HG03354 (cell line): Measurements from ENCODE around the gene CPT2.
"Not testable (repeated sequence)": the region's sequence is repeated elsewhere in the genome, so short reads cannot be mapped to it uniquely, and the experiment has no call there.

Experiments used
- ATAC-seq: cut with Tn5 transposase; IDR thresholded peaks from one replicate; pipeline ENCODE4 v1.9.1; 2021; ENCODE audit warnings: mild to moderate bottlenecking; ENCODE audit not compliant: unreplicated experiment, poor library complexity, severe bottlenecking

CPT2 gene

DNA sequence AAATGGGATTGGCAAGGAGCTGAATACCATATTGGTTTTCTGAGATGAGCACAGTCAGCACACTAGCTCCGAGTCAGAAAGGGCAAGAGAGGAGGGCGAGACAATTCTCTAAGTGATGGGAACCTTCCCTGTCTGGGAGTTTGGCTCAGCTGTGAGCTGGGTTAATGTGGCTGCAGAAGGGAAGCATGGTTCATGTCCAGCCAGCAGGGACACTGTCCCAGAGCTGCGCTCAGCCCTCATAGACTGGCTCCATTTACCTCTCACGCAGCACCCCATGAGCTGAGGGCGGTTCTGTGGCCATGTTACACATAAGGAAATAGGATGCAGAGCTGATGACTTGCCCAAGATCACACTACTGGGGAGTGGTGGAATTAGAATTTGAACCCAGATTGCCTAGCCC is 15.7 kb upstream of the CPT2 start:
- ATAC-seq = no peak

DNA sequence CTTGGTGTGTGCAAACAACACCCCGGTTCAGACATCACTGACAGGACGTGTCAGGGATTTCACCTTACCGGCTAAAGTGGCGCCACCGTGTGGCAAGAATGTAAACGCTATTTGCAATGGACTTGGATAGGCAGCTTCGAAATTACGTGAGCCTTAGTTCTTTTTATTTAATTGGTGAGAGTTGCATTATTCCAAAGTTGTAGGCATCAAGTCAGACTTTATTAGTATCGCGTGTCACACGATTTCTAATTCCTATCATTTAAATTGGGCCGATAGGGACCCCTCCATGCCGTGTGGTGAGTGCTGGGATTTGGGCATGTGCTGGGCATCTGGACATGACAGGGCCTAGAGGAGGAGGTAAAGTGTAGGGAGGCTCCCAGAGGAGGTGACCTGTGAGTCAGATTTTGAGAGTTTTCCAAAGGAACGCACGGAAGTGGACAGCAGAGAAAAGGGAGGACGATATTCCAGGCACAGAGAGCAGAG is 14.5 kb upstream of the CPT2 start:
- ATAC-seq = peak; percentile 57

DNA sequence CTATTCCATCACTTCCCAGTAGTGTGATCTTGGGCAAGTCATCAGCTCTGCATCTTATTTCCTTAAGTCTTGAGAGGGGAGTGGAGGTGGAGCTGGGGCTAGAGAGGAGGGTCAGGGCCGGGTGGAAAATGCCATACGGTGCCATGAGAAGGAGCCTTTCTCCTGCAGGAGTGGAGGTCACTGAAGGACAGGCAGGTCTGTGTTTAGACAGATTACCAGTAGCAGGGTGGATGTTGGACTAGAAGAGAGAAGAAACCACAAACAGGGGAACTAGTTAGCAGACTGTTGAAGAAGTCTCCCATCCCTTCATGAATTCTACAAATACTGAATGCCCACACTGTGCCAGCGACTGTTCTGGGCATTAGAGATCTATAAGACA is 13.9 kb upstream of the CPT2 start:
- ATAC-seq = no peak

DNA sequence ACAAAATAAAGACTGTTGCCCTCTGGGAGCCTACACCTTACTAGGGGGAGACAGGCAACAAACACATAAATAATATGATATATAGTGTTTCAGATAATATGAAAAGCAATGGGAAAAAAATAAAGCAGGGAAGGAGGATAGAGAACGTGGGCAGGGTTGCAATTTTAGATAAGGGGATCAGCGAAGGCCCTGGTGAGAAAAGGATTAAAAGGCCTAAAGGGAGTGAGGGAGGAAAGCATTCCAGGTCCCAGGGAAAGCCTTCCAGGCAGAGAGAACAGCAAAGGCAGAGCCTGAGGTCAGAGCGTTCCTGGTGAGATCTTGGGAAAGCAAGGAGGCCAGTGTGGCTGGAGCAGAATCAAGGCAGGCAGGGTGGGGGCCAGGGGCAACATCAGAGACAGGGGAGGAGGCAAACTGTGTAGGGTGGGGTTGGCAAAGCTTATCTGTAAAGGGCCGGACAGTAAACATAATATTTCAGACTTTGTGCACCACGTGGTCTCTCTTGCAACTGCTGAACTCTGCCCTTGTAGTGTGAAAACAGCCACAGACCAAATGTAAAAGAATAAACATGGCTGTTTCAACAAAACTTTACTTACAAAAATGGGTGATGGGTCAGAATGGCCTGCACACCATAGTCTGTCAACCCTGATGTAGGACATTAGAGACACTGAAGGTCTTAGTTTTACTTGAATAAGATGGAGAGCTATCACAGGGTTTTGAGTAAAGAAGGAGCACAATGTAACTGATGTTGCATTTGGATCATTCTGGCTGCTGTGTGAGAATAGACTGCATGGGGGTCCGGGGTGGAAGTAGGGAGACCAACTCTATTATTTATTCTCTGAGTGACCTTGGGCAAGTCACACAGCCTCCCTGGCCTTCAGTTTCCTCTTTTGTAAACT is 13.3 kb upstream of the CPT2 start:
- ATAC-seq = no peak

DNA sequence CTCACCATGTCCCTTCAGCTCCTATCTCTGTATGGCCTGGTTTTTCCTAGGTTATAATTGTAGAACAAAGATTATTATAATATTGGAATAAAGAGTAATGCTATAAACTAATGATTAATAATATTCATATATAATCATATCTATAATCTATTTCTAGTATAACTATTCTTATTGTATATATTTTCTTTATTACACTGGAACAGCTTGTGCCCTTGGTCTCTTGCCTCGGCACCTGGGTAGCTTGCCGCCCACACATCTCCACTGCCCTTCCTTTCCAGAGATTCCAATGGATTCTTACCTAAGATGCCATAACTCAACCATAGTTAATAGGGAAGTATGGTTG is 10.7 kb upstream of the CPT2 start:
- ATAC-seq = not testable (repeated sequence)

DNA sequence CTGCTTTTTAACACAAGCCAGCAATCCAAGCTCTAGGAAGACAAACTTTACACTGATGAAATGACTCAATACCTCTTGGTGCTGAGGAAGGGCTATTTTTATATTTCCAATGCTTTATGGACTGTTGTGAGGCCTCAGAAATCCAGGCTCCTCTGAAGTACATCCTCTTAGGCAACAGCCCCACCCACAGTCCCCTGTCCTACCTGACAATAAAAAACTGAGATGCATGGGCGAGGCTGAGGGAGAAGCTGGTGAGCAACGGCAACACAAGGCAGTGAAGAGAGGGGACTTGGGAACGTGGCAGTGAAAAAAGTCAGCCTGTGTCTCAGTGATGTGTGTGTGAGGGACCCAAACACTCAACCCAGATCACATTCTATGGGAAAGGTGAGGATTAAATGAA is 10.1 kb upstream of the CPT2 start:
- ATAC-seq = no peak

DNA sequence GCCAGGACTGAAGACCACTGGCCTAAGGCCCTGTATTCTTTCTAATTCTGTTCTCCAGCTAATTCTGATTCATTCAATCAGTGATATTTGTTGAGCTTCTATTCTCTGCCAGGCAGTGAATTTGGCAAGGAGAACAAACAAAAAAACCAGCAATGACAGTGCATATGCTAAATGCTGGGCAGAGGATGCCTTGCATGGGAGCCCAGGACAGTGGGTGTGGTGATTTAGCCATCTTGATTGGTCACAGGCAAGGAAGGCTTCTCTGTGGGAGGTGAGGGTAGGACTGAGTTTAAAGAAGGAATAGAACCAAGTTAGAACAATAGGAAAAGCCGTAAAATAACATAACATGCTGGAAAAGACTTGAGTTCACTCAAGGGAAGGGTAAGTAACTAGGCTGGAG is 9.2 kb upstream of the CPT2 start:
- ATAC-seq = no peak

DNA sequence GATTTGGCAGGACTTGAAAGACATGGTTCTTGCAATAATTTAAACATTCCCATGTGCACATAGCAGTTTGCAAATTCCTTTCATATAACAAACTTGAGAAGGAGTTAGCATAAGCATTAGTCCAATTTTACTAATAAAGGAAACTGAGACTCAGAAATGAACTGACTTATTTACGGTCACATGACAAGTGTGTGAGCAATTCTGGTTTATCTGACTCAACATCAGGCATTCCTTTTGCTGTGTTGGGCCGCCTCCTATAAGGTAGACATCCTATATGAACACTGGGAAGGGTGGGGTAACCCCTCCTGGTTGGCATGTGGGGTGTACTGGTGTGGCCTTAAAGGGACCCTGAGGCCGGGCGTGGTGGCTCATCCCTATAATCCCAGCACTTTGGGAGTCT is 8.5 kb upstream of the CPT2 start:
- no peak for ATAC-seq

DNA sequence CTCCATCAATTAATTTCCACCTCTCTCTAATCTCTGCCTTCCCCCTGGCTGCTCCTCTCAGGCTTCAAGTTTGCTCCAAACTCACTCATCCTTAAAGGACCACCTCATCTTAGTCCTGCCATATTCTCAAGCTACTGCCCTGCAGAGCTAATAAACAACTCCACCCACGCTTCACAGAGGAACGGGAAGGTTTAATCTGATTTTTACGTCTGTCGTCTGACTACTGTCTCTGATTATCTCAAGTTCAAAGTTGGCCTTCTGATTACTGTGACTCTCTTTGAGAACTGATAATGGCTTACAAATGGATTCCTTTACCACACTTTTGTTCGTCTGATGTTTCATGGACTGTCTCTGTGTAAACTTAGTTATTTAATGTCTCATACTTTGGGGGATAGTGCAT is 7.6 kb upstream of the CPT2 start:
- no peak for ATAC-seq

DNA sequence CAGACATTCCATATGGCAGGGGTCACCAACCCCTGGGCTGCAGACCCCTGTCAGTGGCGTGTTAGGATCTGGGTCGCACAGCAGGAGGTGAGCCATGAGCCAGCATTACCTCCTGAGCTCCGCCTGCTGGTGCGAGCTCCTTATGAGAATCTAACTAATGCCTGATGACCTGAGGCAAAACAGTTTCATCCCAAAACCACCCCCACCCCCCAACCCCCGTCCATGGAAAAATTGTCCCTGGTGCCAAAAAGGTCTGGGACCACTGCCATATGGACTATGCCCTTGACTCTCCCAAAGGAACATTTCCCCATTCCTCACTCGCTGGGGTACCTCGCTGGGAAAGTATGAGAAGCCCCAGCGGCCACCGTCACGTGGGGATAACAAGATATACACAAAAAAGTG is 6.4 kb upstream of the CPT2 start:
- ATAC-seq = no peak

DNA sequence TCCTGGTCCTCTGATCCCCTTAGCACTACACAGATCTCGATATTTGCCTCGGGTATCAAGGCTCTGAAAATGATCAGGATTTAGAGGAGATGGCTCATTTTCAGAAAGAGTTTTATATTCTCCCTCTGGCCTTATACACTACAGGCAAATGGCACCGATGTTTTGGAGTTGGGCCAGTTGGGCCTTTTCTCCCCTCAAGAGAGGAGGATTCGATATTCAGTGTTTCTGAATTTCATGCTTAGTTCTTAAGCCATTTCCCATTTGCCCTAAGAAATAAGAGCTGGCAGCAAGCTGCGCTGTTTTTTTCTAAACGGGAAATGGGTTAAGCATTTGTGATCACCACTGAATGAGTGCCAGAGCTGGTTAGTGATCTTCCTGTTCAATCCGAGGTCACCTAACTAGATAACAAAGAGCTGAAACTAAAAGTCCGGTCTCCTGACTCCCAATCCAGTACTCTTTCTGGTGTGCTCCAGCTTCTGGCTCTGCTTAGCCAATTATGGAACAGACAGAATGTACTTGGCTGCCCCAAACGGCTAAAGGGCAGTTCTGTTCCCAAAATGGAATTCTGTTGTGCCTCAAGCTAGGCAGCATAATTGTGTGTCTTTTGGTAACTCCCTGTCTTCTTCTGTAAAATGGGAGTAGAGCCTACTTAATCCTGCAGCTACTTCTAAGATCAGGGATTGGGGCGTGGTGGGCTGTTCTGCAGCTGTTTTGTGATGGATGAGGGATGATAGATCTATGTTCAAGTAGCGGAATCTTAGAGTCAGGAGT is 1.2 kb upstream of the CPT2 start:
- ATAC-seq = no peak

DNA sequence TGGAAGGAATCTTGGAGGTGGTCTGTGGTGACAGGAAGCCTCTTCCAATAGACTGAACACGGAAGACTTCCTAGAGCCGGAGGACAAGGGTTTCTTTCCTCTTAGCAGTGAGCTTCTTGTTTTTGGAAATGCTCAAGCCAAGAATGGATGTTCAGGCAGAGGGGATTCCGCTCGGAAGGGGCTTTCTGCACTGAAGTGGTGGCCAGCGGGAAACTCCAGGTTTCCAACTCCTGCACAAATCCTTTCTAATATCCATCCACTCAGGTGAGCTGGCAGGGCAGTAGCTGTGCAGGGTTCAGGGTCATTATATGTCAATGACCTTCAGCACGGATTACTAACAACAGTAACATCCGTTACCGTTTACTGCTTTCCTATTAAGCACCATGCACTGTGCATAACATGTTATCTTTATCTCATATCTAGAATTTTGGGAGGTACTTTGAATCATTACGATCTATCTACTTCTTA is 573 bp upstream of the CPT2 start:
- ATAC-seq = peak; percentile 19

DNA sequence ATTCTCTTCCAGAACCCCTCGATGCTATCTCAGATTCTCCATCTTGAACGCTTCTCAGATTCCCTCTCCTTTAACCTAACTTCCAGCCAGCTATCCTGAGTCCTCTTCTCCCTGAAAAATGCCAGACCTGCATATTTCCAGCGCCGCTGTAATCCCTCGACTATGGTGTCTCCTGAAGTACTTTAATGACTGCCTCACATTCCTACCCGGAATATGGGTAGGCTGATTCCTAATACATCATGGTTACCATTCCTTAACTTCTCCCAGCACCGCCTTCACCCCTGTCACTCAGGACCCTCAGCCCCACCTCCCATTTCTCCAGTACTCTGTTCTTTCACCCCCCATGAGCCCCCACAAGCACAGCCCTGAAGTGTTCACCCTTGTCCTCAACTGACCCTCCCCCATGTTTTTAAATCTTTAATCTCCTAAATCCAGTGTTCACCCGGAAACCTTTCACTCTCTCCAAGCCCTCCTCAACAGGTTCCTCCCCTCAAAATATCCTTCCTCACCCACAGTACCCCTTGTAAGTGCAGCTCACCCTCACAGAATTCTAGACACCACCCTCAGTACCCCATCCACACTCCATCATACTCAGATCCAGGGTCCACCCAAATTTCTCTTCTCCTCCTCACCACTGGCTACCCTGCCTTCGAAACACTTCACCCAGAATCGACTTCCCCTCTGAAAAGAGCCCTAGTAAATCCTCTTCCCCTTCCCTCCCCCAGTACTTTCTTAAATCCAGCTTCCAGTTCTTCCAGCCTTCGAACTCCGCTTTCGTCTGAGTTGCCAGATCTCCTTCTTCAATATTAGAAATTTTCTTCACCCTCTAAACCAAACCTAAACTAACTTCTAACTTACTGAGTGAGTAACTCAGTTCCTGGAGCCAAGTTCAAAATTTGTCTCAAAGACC is 922 bp downstream of the CPT2 start:
- no peak for ATAC-seq

DNA sequence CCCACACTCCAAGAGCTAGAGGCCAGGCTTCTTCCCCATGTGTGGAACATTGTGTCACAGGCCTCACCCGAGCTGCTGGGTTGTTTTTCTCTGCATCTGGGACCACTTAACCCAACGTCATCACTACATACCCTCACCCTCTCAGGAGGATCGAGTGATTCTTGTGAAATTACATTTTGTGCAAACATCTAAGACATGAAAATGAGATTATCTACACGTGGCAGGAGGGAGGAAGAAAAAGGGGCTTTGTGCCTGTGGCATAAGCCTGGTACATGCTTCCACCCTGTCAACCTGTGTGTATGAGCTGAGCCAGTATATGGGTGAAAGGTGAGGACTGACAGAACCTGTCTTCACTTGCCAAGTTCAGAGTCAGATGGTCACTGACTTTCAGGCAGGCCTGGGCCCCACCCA is 1.6 kb downstream of the CPT2 start:
- no peak for ATAC-seq

DNA sequence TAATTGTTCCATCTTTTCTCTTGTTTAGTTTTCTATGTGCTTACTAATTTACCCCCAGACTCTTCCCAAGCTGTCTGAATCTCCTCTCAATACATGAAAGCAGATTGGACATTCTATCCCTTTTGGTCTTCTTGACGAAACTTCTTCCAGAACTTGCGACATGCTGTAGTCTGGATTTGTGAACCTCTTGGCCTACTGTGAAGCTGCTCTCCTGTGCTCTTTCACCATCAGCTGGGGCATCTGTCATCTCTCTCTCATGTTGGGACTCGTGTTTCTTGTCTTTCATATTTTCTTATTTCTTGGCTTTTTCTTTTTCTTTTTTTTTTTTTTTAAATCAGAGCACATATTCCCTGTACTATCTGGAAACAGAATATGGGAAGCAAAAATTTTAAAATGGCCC is 6.8 kb downstream of the CPT2 start:
- ATAC-seq = no peak

DNA sequence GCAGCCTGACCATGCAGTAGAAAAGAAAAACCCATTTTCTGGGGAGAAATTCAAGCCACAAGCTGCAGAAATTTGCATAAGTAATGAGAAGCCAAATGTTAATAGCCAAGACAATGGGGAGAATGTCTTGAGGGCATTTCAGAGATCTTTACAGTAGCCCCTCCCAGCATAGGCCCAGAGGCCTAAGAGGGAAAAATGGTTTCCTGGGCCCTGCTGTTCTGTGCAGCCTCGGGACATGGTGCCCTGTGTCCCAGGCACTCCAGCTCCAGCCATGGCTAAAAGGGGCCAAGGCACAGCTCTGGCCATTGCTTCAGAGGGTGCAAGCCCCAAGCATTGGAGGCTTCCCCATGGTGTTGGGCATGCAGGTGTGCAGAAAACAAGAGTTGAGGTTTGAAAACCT is 8.9 kb downstream of the CPT2 start:
- not testable (repeated sequence) for ATAC-seq

DNA sequence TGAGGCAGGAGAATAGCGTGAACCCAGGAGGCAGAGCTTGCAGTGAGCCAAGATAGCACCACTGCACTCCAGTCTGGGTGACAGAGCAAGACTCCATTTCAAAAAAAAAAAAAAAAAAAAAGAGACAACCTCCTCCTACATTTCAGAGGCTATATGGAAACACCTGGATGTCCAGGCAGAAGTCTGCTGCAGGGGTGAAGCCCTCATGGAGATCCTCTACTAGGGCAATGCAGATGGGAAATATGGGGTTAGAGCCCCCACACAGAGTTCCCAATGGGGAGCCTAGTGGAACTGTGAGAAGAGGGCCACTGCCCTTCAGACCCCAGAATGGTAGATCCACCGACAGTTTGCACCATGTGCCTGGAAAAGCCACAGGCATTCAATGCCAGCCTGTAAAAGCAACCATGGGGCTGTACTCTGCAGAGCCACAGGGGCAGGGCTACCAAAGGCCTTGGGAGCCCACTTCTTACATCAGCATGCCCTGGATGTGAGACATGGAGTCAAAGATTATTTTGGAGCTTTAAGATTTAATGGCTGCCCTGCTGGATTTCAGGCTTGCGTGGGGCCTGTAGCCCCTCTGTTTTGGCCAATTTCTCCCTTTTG is 9.6 kb downstream of the CPT2 start:
- not testable (repeated sequence) for ATAC-seq

DNA sequence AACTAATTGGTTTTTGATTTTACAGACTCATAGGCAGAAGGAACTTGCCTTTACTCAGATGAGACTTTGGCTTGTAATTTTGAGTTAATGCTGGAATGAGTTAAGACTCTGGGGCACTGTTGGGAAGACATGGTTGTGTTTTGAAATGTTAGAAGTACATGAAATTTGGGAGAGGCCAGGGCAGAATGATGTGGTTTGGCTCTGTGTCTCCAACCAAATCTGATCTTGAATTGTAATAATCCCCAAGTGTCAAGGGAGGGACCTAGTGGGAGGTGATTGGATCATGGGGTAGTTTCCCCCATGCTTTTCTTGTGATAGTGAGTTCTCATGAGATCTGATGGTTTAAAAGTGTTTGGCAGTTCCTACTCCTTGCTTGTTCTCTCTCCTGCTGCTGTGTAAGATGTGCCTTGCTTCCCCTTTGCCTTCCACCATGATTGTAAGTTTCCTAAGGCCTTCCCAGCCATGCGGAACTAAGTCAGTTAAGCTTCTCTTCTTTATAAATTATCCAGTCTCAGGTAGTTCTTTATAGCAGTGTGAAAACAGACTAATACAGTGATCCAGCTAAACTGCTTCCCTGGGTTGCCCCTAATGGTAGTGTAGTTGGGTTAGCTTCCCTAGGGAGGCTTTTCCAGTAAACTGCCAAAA is 10.2 kb downstream of the CPT2 start:
- no peak for ATAC-seq

DNA sequence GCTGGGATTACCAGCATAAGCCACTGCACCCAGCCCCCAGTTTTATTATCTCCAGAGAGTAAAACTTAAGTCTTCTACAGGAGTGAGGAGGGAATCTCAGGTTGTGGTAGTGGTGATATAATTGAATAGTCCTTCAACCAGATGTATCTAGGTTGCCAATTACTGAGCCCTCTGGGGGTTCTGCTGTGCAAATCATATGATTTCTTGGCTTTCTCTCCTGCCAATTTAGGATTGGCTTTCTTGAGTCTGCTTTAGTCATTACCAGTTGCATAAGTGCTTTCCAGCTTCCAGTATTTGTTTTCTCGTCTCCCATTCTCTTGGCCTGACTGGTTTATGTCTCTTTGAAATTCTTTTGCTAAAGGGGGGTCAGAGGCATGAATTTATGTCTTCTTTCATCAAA is 11.1 kb downstream of the CPT2 start:
- no peak for ATAC-seq
